T-helper 17 cell (primary cell): ENCODE measurements around the gene ALKBH4. TPM values are rescaled to one million over a fixed set of nuclear protein-coding genes. Genes with fewer than 3 reads are reported as not detected.

ENCODE experiments used
- ATAC-seq: fragments of 150-1000 bp; cut with Tn5 transposase; 2 replicates; pipeline ENCODE4 v1.10.0; 2021; ENCODE audit warnings: mild to moderate bottlenecking, moderate library complexity
- DNase-seq, 3 donors: peaks; one replicate each; pipeline versions ENCODE4 v3.0.0 to v3.0.0-alpha.2; 2020 to 2021
- H3K9me3 ChIP-seq: one replicate; pipeline ENCODE4 v1.7.0; 2013; ENCODE audit warnings: low read length, mild to moderate bottlenecking; ENCODE audit not compliant: control insufficient read depth, poor library complexity, severe bottlenecking
- H3K27ac Mint-ChIP-seq: one replicate; pipeline ENCODE4 v1.8.0; 2022; ENCODE audit warnings: mild to moderate bottlenecking, moderate library complexity, mixed read lengths
- H3K27me3 Mint-ChIP-seq: one replicate; pipeline ENCODE4 v1.8.0; 2022; ENCODE audit warnings: mixed read lengths
- H3K36me3 Mint-ChIP-seq: one replicate; pipeline ENCODE4 v1.8.0; 2022; ENCODE audit warnings: low read depth, mixed read lengths
- H3K4me1 Mint-ChIP-seq: one replicate; pipeline ENCODE4 v1.8.0; 2022; ENCODE audit warnings: mild to moderate bottlenecking, mixed read lengths
- H3K4me3 Mint-ChIP-seq: one replicate; pipeline ENCODE4 v1.8.0; 2022; ENCODE audit warnings: mild to moderate bottlenecking, moderate library complexity, mixed read lengths
- total RNA-seq, 4 donors: library from RNA in 2 of 4; stranded (reverse) in 2 of 4; gene quantifications; one replicate each; pipeline ENCODE4 v1.2.3 and lab custom pipeline; 2022 to 2026

ALKBH4 gene
- total RNA-seq, 2 donors from 2014 or later = 4.4 to 5.5 TPM

GRCh38 chr7:102471791-102472125 lies 7.1 kb upstream of the ALKBH4 start:
- no peak overlapping the region for H3K4me3 Mint-ChIP-seq
- H3K36me3 Mint-ChIP-seq = no peaks in the 10 kb centered on the region
- H3K4me1 Mint-ChIP-seq = peaks cover 7% of the 10 kb centered on the region
- DNase-seq = no peak
- no peak for ATAC-seq
- H3K27me3 Mint-ChIP-seq = no peaks in the 10 kb centered on the region
- H3K9me3 ChIP-seq = no peaks in the 10 kb centered on the region
- peak overlapping the region; percentile 32 for H3K27ac Mint-ChIP-seq

GRCh38 chr7:102469972-102470825 lies 5.5 kb upstream of the ALKBH4 start:
- Mint-ChIP-seq H3K27ac (no peak overlapping the region), H3K36me3 (no peaks in the 10 kb centered on the region), H3K4me1 (peaks cover 11% of the 10 kb centered on the region), H3K27me3 (no peaks in the 10 kb centered on the region), H3K4me3 (no peak overlapping the region)
- no peaks in the 10 kb centered on the region for H3K9me3 ChIP-seq
- no peak for DNase-seq
- no peak for ATAC-seq

GRCh38 chr7:102469351-102469971 lies 4.8 kb upstream of the ALKBH4 start:
- no peak for DNase-seq
- Mint-ChIP-seq H3K27ac (no peak overlapping the region), H3K36me3 (no peaks in the 10 kb centered on the region), H3K4me1 (peaks cover 11% of the 10 kb centered on the region), H3K27me3 (no peaks in the 10 kb centered on the region), H3K4me3 (no peak overlapping the region)
- no peak for ATAC-seq
- H3K9me3 ChIP-seq = no peaks in the 10 kb centered on the region

GRCh38 chr7:102468478-102469350 lies 4.1 kb upstream of the ALKBH4 start:
- H3K27me3 Mint-ChIP-seq = no peaks in the 10 kb centered on the region
- no peak for ATAC-seq
- no peaks in the 10 kb centered on the region for H3K36me3 Mint-ChIP-seq
- H3K4me1 Mint-ChIP-seq = peaks cover 16% of the 10 kb centered on the region
- peak overlapping the region; percentile 61 for H3K27ac Mint-ChIP-seq
- no peaks in the 10 kb centered on the region for H3K9me3 ChIP-seq
- peak overlapping the region; percentile 36 for H3K4me3 Mint-ChIP-seq
- DNase-seq = no peak

- Mint-ChIP-seq H3K4me1 (peaks cover 17% of the 10 kb centered on the region), H3K27me3 (no peaks in the 10 kb centered on the region), H3K36me3 (no peaks in the 10 kb centered on the region), H3K4me3 (no peak overlapping the region), H3K27ac (peak overlapping the region; percentile 61)
- no peaks in the 10 kb centered on the region for H3K9me3 ChIP-seq
- ATAC-seq = no peak
- DNase-seq = no peak
Observed at GRCh38 chr7:102467581-102468477, 3.2 kb upstream of the ALKBH4 start.

GRCh38 chr7:102466097-102466496 lies 1.4 kb upstream of the ALKBH4 start:
- no peak for DNase-seq
- Mint-ChIP-seq H3K36me3 (no peaks in the 10 kb centered on the region), H3K4me1 (peaks cover 22% of the 10 kb centered on the region), H3K4me3 (peak overlapping the region; percentile 91), H3K27me3 (no peaks in the 10 kb centered on the region), H3K27ac (peak overlapping the region; percentile 72)
- H3K9me3 ChIP-seq = no peaks in the 10 kb centered on the region
- no peak for ATAC-seq

GRCh38 chr7:102463841-102464576 lies 654 bp downstream of the ALKBH4 start:
- peak overlapping the region; percentile 91 for H3K4me3 Mint-ChIP-seq
- peaks cover 26% of the 10 kb centered on the region for H3K4me1 Mint-ChIP-seq
- H3K27ac Mint-ChIP-seq = peak overlapping the region; percentile 72
- ATAC-seq (no peak), DNase-seq (no peak)
- no peaks in the 10 kb centered on the region for H3K36me3 Mint-ChIP-seq
- no peaks in the 10 kb centered on the region for H3K27me3 Mint-ChIP-seq
- H3K9me3 ChIP-seq = no peaks in the 10 kb centered on the region

GRCh38 chr7:102460467-102460866 lies 4.2 kb downstream of the ALKBH4 start:
- no peaks in the 10 kb centered on the region for H3K9me3 ChIP-seq
- H3K4me1 Mint-ChIP-seq = peaks cover 21% of the 10 kb centered on the region
- H3K27me3 Mint-ChIP-seq = no peaks in the 10 kb centered on the region
- no peak overlapping the region for H3K4me3 Mint-ChIP-seq
- DNase-seq = no peak
- peak overlapping the region; percentile 21 for H3K27ac Mint-ChIP-seq
- ATAC-seq = no peak
- no peaks in the 10 kb centered on the region for H3K36me3 Mint-ChIP-seq

GRCh38 chr7:102459221-102459844 lies 5.3 kb downstream of the ALKBH4 start:
- Mint-ChIP-seq H3K36me3 (no peaks in the 10 kb centered on the region), H3K4me1 (peaks cover 23% of the 10 kb centered on the region), H3K27ac (no peak overlapping the region), H3K27me3 (no peaks in the 10 kb centered on the region), H3K4me3 (no peak overlapping the region)
- DNase-seq = no peak
- H3K9me3 ChIP-seq = no peaks in the 10 kb centered on the region
- no peak for ATAC-seq

- Mint-ChIP-seq H3K27ac (no peak overlapping the region), H3K4me3 (no peak overlapping the region), H3K36me3 (no peaks in the 10 kb centered on the region), H3K4me1 (peaks cover 14% of the 10 kb centered on the region), H3K27me3 (no peaks in the 10 kb centered on the region)
- no peak for DNase-seq
- no peak for ATAC-seq
- H3K9me3 ChIP-seq = no peaks in the 10 kb centered on the region
Observed at GRCh38 chr7:102457352-102457924, 7.2 kb downstream of the ALKBH4 start.

GRCh38 chr7:102456327-102456726 lies 8.3 kb downstream of the ALKBH4 start:
- DNase-seq (no peak), ATAC-seq (no peak)
- H3K9me3 ChIP-seq = no peaks in the 10 kb centered on the region
- peaks cover 7% of the 10 kb centered on the region for H3K4me1 Mint-ChIP-seq
- no peak overlapping the region for H3K4me3 Mint-ChIP-seq
- H3K36me3 Mint-ChIP-seq = no peaks in the 10 kb centered on the region
- H3K27ac Mint-ChIP-seq = no peak overlapping the region
- no peaks in the 10 kb centered on the region for H3K27me3 Mint-ChIP-seq
